CD4-positive, alpha-beta T cell treated with Interleukin-15 for 1 hour (primary cell): ENCODE measurements around the gene PCGF5.
"Not testable (repeated sequence)": the region's sequence is repeated elsewhere in the genome, so short reads cannot be mapped to it uniquely, and the experiment has no call there.

Experiments
- DNase-seq: peaks from one replicate; pipeline ENCODE4 v3.0.0-alpha.2; 2020

The PCGF5 gene

DNA sequence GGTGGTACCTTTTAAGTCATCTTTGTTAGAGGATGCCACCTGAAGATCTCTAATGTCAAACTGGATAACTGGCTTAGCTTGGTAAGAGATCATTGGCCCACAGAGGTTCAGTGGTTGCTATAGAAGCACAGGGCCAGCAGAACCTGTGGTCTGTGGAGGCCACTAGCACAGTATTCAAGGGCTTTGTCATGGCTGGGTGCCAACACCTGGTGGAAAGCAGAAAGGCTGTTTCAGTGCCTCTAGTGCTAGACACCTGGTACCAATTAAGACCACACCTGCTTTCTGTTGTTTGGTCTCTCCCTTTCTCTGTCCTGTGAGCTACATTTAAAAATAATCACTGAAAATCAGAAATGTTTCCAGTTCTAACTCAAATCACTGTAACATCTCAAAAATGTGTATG, 10.0 kb upstream of the PCGF5 start:
- DNase-seq: peak; percentile 56

DNA sequence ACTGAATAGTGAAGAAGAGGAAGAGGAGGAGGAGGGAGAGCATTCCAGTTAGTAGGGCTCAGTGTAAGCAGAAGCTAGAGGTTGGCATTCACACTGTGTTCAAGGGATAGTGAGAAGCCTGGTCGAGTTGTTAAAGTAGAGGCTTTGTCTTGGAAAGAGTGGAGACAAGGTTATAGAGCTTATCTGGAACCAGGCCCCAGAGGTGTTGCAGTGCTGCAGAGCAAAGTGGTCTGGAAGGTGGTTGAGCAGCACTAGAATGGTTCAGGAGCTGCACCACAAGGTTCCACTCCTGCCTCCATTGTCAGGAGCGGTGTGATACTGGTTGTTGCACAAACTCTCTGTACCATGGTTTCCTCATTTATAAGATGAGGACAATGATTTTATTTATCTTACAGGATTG, 8.8 kb upstream of the PCGF5 start:
- no peak for DNase-seq

DNA sequence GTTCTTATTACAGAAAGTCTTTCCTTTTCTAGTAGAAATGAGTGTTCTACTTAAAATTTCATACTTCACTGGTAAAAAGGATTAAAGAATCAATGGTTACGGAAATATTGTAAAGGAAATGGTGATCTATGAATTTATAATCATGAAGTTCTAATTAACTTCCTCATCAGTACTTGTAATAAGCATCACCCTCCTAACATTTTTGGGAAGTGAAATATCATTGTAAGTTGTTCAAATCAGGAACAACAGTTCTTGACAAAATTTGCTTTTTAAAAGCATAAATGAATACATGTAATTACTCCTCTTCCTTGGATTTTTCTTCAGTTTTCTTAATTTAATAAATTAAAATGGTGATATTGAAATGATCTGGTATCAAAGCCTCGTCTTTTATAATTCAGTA, 5.6 kb upstream of the PCGF5 start:
- no peak for DNase-seq

DNA sequence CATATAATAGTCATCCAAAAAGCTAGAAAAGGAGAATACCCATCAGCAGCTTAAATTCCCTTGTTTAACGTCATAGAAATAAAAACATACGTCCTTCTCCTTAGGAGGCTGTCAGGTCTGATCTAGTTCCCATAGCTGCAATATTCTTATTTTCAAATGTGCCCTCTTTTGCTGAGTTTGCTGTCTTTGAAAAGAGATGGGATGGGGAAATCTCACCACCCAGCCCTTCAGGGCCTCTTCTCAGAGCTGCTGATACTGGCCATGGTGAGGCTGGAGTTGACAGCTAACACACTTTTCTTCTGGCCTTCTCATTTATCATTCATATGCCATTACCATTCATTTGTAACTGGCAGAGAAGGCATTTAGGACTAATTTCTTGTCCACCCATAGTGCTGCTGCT, 5.1 kb upstream of the PCGF5 start:
- no peak for DNase-seq

DNA sequence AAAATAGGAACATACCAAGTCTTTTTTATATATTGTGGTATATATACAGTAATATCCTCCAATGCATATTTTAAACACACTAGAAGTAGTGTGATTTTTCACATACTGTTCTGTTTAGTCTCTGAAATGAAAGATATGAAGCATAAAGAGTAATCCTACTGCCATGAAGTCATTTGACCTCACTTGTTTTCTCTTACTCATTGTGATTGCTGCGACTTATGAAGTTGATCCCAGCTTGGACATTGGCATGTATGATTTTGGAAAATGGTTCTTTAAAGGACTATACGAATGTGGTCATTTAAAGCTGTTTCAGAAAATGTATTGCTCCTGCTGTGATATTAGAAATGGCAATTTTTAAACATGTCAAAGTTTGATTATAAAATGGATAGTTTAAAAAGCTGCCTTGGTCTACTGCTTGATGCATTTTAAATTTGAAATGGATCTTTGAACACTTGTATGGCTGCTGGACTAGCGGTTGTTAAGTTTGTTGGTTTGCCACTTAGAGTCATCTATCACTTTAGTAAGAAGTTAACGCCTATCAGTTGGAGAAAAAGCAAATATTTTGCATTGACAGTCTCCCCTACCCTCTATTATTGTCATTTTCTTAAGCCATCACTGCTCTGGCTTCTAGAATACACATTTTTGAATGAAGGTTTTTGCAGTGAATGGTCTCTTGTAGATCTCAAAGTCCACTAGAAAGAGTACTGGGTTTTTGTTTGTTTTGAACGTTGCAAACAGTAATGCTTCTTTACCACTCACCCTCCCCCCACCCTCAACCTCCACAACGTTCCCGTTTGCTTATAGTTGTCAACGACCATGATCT, 881 bp upstream of the PCGF5 start:
- no peak for DNase-seq

DNA sequence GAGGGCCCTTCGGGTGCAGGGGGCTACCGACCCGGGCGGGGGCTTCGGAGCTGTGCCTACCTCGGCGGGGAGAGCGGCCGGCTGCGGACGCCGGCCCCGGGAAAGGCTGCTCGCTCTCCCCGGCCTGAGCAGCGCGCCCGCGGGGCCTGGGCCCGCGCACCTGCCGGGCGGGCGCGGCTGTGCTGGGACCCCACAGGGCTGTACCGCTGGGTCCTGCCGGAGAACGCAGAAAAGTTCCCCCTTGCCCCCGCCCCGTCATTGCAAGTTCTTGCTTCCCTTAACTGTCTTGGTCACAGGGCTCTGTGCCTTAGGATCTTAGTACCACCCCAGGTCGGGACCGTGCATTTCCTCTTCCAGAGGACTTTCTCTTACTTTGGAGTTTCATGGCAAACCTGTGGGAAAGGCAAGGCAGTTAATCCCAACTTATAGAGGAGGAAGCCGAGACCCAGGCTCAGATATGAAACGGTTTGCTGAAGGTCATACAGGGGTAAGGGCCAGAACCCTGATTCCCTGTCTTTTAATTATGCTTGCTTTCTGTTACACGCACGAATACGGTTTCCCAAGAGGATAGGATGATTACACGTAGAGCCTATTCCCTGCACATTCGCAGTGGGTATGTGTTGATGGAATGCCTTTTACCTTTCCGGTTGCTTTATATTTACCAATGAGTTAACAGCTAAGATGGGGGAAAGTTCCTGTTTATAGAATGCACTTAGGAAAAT, 652 bp downstream of the PCGF5 start:
- peak; percentile 30 for DNase-seq

DNA sequence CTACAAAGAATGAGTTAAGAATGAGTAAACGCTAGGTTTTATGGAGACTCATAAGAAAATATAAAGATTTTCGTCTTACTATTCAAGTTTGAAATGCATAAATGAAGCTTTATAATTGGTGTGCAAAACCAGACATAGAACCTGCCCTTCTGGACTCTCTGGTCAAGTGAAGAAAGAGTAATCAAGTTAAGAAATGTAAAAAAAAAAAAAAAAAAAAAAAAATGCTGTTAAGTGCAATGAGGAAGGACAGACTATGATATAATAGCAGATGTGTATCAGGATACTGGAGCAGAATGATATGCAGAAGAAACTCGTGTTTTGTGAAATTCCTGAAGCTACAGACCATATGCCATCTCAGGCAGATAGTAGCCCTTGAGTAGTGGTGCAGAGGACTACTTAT, 5.6 kb downstream of the PCGF5 start:
- no peak for DNase-seq

DNA sequence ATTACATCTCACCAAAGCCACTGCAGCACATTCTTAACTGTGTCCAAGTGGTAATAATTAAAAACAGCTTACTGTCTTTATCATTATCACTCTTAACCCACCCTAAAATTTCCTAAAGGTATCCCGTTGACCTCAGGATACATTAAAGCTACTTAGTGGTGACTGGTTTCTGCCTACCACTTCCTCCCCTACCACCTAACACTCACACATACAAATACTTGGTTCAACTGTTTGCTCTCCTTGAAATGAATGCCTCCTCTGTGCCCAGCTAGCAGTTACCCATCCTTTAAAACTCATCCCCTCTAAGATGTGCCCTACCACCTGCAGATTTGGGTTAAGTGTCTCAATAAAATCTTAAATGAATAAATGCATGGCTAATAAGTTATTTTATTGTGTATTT, 7.1 kb downstream of the PCGF5 start:
- no peak for DNase-seq

DNA sequence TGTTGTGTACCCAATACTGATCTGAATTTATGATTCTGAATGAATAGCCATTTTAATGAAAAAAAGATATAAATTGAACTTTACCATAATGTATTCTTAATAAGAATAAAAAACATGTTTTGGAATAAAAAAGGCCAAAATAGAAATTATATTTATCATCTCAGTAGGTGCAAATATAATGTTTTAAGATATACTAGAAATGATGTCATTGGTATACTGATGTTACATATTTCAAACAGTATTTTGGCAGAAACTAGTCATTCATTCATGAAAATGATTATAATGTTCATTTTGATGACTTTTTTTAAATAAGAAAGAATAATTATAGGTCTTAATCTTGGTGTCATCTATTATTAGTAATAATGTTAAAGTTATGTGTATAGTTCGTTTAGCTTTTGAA, 9.2 kb downstream of the PCGF5 start:
- DNase-seq: no peak

DNA sequence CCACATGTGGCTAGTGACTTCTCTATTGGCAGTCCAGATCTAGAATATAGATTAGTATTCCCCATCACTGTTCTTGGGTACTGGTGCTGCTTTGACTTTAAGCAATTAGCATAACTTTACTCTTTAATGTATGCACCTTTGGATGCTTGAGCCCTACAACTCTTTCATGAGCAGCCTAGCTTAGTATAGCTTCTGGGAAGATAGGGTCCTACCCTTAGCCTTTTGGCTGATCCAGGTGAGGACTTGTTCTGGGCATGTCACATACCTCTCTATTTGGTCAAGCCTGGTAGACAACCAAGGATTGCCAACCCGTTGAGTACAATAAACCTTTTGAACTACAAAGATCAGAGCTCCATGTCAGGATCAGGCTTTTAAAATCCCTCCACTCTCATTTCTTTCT, 17.7 kb downstream of the PCGF5 start:
- DNase-seq: no peak

DNA sequence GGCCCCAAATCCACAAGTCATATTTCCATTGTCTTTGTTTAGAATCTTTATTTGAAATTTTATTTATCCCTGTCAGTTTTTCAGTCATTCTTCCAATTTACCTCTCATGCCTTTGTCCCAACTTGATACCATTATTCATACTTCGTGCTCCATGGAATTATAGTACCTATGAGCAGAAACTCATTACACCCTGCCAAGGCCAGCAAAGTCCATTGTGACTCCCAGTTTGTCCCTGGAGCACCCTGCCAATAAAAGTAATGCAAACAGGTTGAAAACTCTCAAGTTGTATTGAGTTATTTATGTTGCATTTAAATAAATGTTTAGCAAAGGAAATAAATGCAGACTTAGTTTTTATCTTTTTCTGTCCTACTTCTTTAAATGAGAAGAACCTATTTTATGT, 19.3 kb downstream of the PCGF5 start:
- no peak for DNase-seq

DNA sequence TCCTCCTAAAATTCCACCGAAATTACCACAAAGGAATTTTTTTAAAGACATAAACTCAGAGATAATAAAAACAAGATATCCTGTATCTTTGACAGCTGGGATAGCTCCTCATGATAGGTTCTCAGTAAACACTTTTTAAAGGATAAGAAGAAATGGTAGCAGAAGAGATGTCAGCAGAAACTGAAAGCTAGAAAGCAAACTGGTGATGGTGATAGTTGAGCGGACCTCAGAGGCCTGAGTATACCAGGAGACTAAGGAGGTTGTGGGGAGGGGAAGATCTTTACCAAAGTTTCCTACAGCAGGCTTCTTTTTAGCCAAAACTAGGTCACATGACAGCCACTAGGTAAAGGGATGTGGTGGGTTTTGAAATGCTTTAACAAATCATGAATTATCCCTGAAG, 22.5 kb downstream of the PCGF5 start:
- no peak for DNase-seq

DNA sequence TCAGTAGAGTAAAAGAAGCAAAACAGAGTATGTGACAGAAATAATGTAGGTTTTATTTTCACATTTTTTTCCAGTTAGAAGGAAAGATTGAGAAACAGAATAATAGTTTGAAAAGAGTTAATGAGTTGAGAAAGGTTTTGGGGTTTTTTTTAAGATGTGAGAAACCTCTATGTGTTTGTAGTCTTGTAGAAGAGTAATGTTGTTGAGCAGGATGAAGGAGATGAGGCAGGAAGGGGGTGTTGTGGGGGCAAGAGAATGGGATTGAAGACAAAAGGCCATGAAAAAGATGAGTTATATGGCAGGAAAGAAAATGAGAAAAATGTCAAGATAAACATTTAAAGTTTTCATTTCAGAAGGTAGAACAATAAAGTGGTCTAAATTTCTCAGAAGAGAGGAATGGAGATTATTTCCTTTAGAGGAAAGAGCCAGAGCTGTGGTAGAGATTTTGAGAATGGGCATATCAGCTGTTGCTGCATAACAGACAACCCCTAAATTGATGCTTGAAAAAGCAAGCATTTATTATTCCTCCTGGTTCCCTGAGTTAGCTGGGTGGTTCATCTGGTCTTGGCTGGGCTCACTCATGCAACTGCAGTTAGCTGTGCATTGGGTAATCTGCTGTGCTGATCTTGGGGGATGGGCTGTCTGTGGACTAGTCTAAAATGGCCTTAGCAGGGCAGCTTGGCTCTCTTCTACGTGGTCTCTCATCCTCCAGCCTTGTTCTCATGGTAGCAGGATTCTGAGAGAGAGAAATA, 27.1 kb downstream of the PCGF5 start:
- no peak for DNase-seq

DNA sequence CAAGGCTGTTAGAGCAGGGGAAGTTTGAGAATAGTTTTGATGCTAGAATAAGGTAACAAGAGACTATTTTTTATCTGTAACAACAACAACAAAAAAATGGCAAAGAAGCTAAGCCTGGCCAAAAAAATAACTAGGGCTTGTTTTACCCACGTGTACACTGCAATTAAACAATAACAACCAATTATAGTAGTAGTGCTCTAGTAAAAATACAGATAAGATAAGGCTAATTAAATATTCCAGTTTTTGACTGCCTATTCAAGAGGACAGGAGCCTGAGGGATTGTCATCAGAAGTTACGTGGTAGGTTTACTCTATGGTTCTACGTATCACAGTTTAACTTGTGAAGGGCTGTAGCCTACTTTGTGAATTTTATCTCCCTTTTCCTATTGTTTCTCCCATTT, 29.2 kb downstream of the PCGF5 start:
- no peak for DNase-seq

DNA sequence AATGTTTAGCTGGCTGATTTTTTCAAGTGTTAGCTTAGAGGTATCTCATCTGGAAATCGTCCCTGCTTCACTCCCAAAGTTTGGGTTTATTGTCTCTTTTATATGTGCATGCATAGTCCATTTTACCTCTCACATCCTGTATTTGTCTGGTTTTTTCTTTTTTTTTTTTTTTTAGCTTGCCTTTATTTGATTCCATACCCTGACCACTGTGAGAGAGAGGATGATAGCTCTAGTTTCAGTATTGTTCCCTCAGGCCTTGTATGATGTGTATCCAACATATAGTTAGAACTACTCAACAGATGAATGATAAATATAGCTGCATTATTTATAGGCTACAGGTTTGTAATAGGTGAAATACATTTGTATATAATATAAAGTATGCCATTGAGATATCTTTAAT, 29.9 kb downstream of the PCGF5 start:
- no peak for DNase-seq

DNA sequence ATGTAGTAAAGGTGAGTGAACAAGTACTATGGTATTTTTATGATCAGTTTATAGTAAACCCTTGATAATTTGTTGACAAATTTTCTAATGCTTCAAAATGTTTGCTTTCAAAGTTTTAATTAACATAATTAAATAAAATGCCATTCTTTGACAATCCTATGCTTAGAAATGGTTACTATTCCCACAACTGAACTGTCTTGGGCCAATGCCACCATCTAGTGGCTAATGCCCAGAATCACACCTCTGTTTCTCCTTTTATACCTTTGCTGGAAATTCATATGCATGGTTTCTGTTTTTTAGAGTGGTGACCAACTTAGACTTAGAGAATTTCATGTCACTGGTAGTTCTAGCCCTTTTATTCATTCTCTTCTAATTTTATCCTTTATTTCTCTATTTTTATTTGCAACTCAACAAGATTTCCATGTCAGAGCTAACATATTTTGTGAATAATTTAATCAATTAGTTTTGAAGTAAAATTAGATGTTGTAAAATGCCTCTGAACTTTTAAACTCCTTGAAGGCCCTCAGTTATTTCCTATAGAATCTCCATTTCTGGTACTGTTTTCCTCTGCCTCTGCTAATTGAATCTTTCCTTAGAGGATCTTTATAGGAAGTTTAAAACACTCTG, 31.1 kb downstream of the PCGF5 start:
- DNase-seq: peak; percentile 48

DNA sequence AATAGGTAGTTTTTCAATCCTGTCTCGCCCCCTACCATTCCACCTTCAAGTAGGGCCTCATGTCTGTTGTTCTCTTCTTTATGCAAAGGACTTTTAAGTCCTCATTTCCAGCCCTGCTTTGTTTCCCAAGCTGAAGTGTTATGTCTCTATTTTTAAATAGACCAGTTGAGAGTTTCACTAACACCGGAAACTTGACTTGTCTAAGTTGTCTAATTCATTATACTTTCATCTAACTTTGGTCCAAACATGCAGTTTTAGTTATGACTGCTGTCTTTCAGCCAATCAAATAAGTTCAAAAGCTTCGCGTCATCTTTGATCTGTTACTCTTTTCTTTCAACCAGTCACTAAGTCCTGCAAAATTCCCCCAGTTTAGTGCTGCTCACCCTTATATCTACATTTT, 32.8 kb downstream of the PCGF5 start:
- no peak for DNase-seq

DNA sequence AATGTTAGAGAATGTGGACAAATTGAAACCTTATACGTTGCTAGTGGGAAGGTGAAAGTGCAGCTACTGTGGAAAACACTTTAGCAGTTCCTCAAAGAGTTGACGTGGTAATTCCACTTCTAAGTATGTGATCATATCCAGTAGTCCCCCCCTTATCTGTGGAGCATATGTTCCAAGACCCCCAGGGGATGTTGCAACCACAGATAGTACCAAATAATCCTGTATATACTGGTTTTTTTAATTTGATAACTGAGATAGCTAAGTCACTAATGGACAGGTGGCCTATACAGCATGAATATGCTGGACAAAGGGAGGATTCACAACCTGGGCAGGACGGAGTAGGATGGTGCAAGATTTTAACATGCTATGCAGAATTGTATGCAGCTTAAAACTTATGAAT, 36.8 kb downstream of the PCGF5 start:
- no peak for DNase-seq

DNA sequence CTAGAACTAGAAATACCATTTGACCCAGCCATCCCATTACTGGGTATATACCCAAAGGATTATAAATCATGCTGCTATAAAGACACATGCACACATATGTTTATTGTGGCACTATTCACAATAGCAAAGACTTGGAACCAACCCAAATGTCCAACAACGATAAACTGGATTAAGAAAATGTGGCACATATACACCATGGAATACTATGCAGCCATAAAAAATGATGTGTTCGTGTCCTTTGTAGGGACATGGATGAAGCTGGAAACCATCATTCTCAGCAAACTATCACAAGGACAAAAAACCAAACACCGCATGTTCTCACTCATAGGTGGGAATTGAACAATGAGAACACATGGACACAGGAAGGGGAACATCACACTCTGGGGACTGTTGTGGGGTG, 40.0 kb downstream of the PCGF5 start:
- not testable (repeated sequence) for DNase-seq

DNA sequence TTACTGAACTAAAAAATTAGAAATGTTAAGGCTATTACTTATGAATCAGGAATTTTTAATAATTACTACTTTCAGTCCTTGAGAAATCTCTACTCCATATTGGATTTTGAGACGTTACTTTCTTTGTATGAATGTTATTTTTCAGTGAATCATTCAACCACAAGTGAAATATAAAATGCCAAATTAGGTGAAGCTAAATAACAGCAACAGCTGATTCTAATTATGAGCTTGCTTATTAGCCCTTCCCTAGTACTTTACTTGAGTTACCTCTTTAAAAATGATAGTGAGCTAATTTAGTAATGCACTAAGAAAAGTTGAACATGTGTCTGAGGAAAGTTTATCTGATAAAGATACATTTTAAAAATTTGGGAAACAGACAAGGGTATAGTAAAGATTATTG, 51.4 kb downstream of the PCGF5 start:
- DNase-seq: no peak

DNA sequence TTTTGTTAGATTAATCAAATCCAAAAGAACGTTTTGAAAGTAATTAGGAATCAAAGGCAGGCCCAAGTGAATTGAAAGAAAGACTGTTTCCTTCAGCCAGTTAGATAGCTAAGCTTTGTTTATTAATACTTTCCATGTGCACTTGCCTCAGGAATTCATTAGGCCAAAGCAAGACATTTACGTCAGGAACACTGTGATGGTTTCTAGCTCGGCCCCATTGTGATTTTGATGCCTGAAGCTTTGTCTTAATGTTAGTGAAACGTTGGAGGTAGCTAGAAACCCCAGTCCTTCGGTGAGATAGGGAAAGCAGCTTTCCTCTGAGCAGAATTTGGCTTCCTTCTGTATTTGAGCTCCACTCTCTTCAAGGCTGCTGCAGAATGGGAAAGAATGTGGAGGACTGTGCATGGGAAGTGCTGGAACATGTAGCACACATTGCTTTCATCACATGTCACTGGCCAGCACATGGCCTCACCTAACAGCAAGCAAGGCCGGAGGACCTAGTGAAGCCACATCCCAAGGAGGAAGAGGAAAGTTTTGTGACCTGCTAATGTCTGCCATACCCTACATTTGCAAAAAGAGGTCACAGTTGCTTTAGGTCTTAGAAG, 64.1 kb downstream of the PCGF5 start:
- no peak for DNase-seq

DNA sequence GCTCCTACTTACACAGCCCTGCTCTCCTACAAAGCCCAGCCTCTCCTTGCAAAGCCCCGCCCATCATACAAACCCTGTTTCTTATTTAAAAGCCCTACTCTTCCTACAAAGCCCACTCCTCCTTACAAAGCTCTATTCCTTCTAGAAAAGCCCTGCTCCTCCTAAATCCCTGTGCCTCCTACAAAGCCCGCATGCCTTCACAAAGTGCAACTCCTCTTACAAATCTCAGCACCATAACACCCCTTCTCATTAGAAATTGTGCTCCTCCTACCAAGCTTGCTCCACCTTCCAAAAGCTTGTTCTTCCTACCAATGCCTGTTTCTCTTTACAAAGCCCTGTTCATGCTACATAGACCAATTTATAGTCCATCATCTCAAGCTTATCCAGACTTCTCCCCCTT, 66.1 kb downstream of the PCGF5 start:
- DNase-seq: no peak

DNA sequence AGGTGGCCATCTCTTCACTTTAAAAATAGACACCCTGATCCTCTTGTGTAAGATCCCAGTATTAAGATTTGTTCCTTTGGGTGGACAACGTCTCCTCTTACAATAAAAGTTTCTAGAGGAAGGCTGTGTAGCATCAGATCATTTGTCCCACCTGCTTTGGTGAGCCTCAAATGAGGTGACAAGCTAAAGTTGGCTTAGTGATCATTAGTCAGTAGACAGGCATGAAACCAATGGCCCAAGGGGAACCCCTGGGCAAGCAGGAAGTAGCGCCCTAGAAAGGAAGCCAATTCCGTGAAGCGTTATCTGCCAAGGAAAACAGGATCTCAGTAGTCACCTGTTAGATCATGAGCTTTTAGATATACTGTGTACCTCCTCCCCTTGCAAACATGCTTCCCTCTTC, 66.8 kb downstream of the PCGF5 start:
- DNase-seq: no peak
